ENCODE results near the gene PHF13. TPM values are rescaled to one million over a fixed set of nuclear protein-coding genes. Genes with fewer than 3 reads are reported as not detected.

PHF13 gene
- total RNA-seq, 1 donor from 2014 or later, result 19.7 TPM

GRCh38 chr1:6580593-6581409 lies 32.7 kb upstream of the PHF13 start:
- Mint-ChIP-seq H3K9me3 (no peaks in the 10 kb centered on the region), H3K4me1 (ENCODE audit: low read depth) (peaks cover 35% of the 10 kb centered on the region), H3K36me3 (ENCODE audit: low read depth) (peaks cover 11% of the 10 kb centered on the region), H3K27ac (peak overlapping the region; percentile 88), H3K4me3 (ENCODE audit: low read depth) (peak overlapping the region; percentile 88), H3K27me3 (ENCODE audit: low read depth) (no peaks in the 10 kb centered on the region)
- no peak for DNase-seq (ENCODE audit: low spot score)
- intact Hi-C loops (cut with micrococcal nuclease), result no loop called here

- H3K27ac Mint-ChIP-seq, result no peak overlapping the region
- H3K4me1 Mint-ChIP-seq (ENCODE audit: low read depth), result peaks cover 35% of the 10 kb centered on the region
- H3K36me3 Mint-ChIP-seq (ENCODE audit: low read depth), result peaks cover 11% of the 10 kb centered on the region
Measured at GRCh38 chr1:6581561-6582305, 31.8 kb upstream of the PHF13 start.

GRCh38 chr1:6582370-6582769 lies 31.2 kb upstream of the PHF13 start:
- Mint-ChIP-seq H3K9me3 (no peaks in the 10 kb centered on the region), H3K27ac (peak overlapping the region; percentile 62), H3K27me3 (ENCODE audit: low read depth) (no peaks in the 10 kb centered on the region), H3K36me3 (ENCODE audit: low read depth) (peaks cover 11% of the 10 kb centered on the region), H3K4me1 (ENCODE audit: low read depth) (peaks cover 36% of the 10 kb centered on the region), H3K4me3 (ENCODE audit: low read depth) (peak overlapping the region; percentile 57)
- DNase-seq (ENCODE audit: low spot score), result no peak
- intact Hi-C loops (cut with micrococcal nuclease), result no loop called here

More at GRCh38 chr1:6581561-6582305, 31.8 kb upstream of the PHF13 start:
- H3K27me3 Mint-ChIP-seq (ENCODE audit: low read depth), result no peaks in the 10 kb centered on the region
- peak overlapping the region; percentile 88 for H3K4me3 Mint-ChIP-seq (ENCODE audit: low read depth)
- no peaks in the 10 kb centered on the region for H3K9me3 Mint-ChIP-seq
- no peak for DNase-seq (ENCODE audit: low spot score)
- intact Hi-C loops (cut with micrococcal nuclease), result no loop called here

- Mint-ChIP-seq H3K4me1 (ENCODE audit: low read depth) (peaks cover 33% of the 10 kb centered on the region), H3K36me3 (ENCODE audit: low read depth) (peaks cover 18% of the 10 kb centered on the region), H3K9me3 (no peaks in the 10 kb centered on the region), H3K27me3 (ENCODE audit: low read depth) (no peaks in the 10 kb centered on the region), H3K27ac (peak overlapping the region; percentile 9), H3K4me3 (ENCODE audit: low read depth) (no peak overlapping the region)
- no peak for DNase-seq (ENCODE audit: low spot score)
- intact Hi-C loops (cut with micrococcal nuclease), result no loop called here
Measured at GRCh38 chr1:6584126-6585080, 29.1 kb upstream of the PHF13 start.

GRCh38 chr1:6585081-6585722 lies 28.3 kb upstream of the PHF13 start:
- Mint-ChIP-seq H3K4me1 (ENCODE audit: low read depth) (peaks cover 30% of the 10 kb centered on the region), H3K27ac (peak overlapping the region; percentile 9)

GRCh38 chr1:6585841-6586240 lies 27.7 kb upstream of the PHF13 start:
- no peaks in the 10 kb centered on the region for H3K27me3 Mint-ChIP-seq (ENCODE audit: low read depth)
- peaks cover 24% of the 10 kb centered on the region for H3K4me1 Mint-ChIP-seq (ENCODE audit: low read depth)
- intact Hi-C loops (cut with micrococcal nuclease), result no loop called here
- no peak overlapping the region for H3K4me3 Mint-ChIP-seq (ENCODE audit: low read depth)
- no peak overlapping the region for H3K27ac Mint-ChIP-seq
- no peaks in the 10 kb centered on the region for H3K9me3 Mint-ChIP-seq
- no peak for DNase-seq (ENCODE audit: low spot score)
- H3K36me3 Mint-ChIP-seq (ENCODE audit: low read depth), result peaks cover 24% of the 10 kb centered on the region

More at GRCh38 chr1:6585081-6585722, 28.3 kb upstream of the PHF13 start:
- no peaks in the 10 kb centered on the region for H3K9me3 Mint-ChIP-seq
- no peak overlapping the region for H3K4me3 Mint-ChIP-seq (ENCODE audit: low read depth)
- DNase-seq (ENCODE audit: low spot score), result no peak
- peaks cover 25% of the 10 kb centered on the region for H3K36me3 Mint-ChIP-seq (ENCODE audit: low read depth)
- no peaks in the 10 kb centered on the region for H3K27me3 Mint-ChIP-seq (ENCODE audit: low read depth)
- intact Hi-C loops (cut with micrococcal nuclease), result no loop called here

- Mint-ChIP-seq H3K27ac (no peak overlapping the region), H3K4me1 (ENCODE audit: low read depth) (peaks cover 21% of the 10 kb centered on the region), H3K4me3 (ENCODE audit: low read depth) (no peak overlapping the region), H3K36me3 (ENCODE audit: low read depth) (peaks cover 23% of the 10 kb centered on the region), H3K9me3 (no peaks in the 10 kb centered on the region), H3K27me3 (ENCODE audit: low read depth) (no peaks in the 10 kb centered on the region)
- no peak for DNase-seq (ENCODE audit: low spot score)
- intact Hi-C loops (cut with micrococcal nuclease), result no loop called here
Measured at GRCh38 chr1:6586404-6586816, 27.1 kb upstream of the PHF13 start.

GRCh38 chr1:6587261-6588005 lies 26.1 kb upstream of the PHF13 start:
- Mint-ChIP-seq H3K4me1 (ENCODE audit: low read depth) (peaks cover 14% of the 10 kb centered on the region), H3K27ac (no peak overlapping the region), H3K36me3 (ENCODE audit: low read depth) (peaks cover 23% of the 10 kb centered on the region), H3K4me3 (ENCODE audit: low read depth) (no peak overlapping the region), H3K9me3 (no peaks in the 10 kb centered on the region), H3K27me3 (ENCODE audit: low read depth) (no peaks in the 10 kb centered on the region)
- intact Hi-C loops (cut with micrococcal nuclease), result no loop called here
- no peak for DNase-seq (ENCODE audit: low spot score)

- H3K4me3 Mint-ChIP-seq (ENCODE audit: low read depth), result no peak overlapping the region
Measured at GRCh38 chr1:6588128-6588892, 25.2 kb upstream of the PHF13 start.

GRCh38 chr1:6588893-6589520 lies 24.5 kb upstream of the PHF13 start:
- no peak for DNase-seq (ENCODE audit: low spot score)
- H3K36me3 Mint-ChIP-seq (ENCODE audit: low read depth), result peaks cover 33% of the 10 kb centered on the region
- no peaks in the 10 kb centered on the region for H3K9me3 Mint-ChIP-seq
- no peaks in the 10 kb centered on the region for H3K27me3 Mint-ChIP-seq (ENCODE audit: low read depth)
- no peak overlapping the region for H3K27ac Mint-ChIP-seq
- H3K4me3 Mint-ChIP-seq (ENCODE audit: low read depth), result no peak overlapping the region
- intact Hi-C loops (cut with micrococcal nuclease), result no loop called here
- H3K4me1 Mint-ChIP-seq (ENCODE audit: low read depth), result peaks cover 12% of the 10 kb centered on the region

More at GRCh38 chr1:6588128-6588892, 25.2 kb upstream of the PHF13 start:
- H3K27me3 Mint-ChIP-seq (ENCODE audit: low read depth), result no peaks in the 10 kb centered on the region
- no peak overlapping the region for H3K27ac Mint-ChIP-seq
- peaks cover 27% of the 10 kb centered on the region for H3K36me3 Mint-ChIP-seq (ENCODE audit: low read depth)
- DNase-seq (ENCODE audit: low spot score), result no peak
- no peaks in the 10 kb centered on the region for H3K9me3 Mint-ChIP-seq
- intact Hi-C loops (cut with micrococcal nuclease), result no loop called here
- peaks cover 12% of the 10 kb centered on the region for H3K4me1 Mint-ChIP-seq (ENCODE audit: low read depth)

GRCh38 chr1:6590046-6590445 lies 23.5 kb upstream of the PHF13 start:
- peaks cover 6% of the 10 kb centered on the region for H3K4me1 Mint-ChIP-seq (ENCODE audit: low read depth)
- intact Hi-C loops (cut with micrococcal nuclease), result no loop called here
- no peak overlapping the region for H3K4me3 Mint-ChIP-seq (ENCODE audit: low read depth)
- no peak for DNase-seq (ENCODE audit: low spot score)
- no peaks in the 10 kb centered on the region for H3K9me3 Mint-ChIP-seq
- H3K27me3 Mint-ChIP-seq (ENCODE audit: low read depth), result no peaks in the 10 kb centered on the region
- peaks cover 38% of the 10 kb centered on the region for H3K36me3 Mint-ChIP-seq (ENCODE audit: low read depth)
- H3K27ac Mint-ChIP-seq, result no peak overlapping the region
